ENCODE results near the gene CEP128.

- TF ChIP-seq, protein P1, sequence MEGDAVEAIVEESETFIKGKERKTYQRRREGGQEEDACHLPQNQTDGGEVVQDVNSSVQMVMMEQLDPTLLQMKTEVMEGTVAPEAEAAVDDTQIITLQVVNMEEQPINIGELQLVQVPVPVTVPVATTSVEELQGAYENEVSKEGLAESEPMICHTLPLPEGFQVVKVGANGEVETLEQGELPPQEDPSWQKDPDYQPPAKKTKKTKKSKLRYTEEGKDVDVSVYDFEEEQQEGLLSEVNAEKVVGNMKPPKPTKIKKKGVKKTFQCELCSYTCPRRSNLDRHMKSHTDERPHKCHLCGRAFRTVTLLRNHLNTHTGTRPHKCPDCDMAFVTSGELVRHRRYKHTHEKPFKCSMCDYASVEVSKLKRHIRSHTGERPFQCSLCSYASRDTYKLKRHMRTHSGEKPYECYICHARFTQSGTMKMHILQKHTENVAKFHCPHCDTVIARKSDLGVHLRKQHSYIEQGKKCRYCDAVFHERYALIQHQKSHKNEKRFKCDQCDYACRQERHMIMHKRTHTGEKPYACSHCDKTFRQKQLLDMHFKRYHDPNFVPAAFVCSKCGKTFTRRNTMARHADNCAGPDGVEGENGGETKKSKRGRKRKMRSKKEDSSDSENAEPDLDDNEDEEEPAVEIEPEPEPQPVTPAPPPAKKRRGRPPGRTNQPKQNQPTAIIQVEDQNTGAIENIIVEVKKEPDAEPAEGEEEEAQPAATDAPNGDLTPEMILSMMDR (conservative IDR thresholded peaks at IDR 0.05) = no peak
- TF ChIP-seq EZH2 (IDR thresholded peaks at IDR 0.05; ENCODE audit: low read depth) = no peak
These were observed 242.6 kb downstream of the CEP128 start for GRCh38 chr14:80698974-80699373.

Data from PC-9 (cell line).